HG03521 (cell line): ENCODE results near the gene ATP6V0B.

Experiments used
- ATAC-seq: cut with Tn5 transposase; IDR thresholded peaks from one replicate; pipeline ENCODE4 v1.9.1; 2021; ENCODE audit warnings: mild to moderate bottlenecking, moderate library complexity; ENCODE audit not compliant: unreplicated experiment

The ATP6V0B gene

GRCh38 chr1:43974443-43975248 is at the start of gene ATP6V0B:
Gene ATP6V0B, plus strand, starts transcription at chr1:43974960. Its CDS starts 81 bp downstream, at chr1:43975041.
- ATAC-seq = peak; percentile 53

- ATAC-seq = no peak
Observed at GRCh38 chr1:43925846-43926245, 48.9 kb upstream of the ATP6V0B start.

GRCh38 chr1:43930168-43930948 is 44.4 kb upstream of the ATP6V0B start:
- no peak for ATAC-seq

- ATAC-seq = no peak
Observed at GRCh38 chr1:43930949-43931275, 43.8 kb upstream of the ATP6V0B start.

DNA sequence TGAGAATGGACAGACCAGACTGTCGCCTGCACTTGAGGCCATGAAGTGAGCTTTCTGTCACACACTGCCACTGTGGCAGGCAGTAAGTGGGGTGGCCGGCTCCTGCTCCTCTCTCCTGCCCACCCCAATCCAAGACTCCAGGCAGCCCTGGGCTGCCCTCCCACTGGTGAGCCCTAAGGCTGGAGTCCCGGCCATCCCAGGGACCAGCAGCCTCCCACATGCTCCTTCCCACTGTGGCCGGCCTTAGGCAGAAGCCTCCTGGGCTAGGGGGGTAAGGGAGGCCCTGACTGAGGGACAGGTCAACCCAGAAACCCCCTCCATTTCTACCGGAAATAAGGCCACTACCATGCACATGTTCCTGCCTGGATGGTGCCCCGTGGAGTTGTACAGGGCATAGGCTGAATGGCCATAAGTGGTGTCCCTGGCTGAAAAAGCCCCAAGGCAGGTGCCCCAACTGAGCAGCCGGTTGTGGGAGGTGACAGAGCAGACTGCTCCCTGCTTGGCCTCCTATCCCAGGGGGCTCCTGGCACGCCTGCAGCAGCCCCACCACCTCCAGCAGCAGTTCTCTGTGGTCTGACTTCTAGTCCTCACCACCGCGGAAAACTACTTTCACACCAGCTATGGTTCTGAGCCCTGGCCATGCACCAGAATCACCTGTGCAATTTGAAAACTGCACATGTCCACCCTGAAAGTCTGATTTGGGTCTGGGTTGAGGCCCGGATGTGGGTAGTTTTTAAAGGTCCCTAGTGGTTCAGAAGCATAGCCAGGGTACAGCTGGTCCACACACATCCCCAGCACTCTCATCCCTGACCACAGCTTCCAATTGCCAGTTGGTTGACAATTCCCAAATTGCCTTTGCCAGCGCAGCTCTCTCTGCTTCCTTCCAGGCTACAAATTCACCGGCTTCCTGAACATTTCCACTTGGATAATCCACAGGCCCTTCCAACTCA is 42.8 kb upstream of the ATP6V0B start:
- no peak for ATAC-seq

DNA sequence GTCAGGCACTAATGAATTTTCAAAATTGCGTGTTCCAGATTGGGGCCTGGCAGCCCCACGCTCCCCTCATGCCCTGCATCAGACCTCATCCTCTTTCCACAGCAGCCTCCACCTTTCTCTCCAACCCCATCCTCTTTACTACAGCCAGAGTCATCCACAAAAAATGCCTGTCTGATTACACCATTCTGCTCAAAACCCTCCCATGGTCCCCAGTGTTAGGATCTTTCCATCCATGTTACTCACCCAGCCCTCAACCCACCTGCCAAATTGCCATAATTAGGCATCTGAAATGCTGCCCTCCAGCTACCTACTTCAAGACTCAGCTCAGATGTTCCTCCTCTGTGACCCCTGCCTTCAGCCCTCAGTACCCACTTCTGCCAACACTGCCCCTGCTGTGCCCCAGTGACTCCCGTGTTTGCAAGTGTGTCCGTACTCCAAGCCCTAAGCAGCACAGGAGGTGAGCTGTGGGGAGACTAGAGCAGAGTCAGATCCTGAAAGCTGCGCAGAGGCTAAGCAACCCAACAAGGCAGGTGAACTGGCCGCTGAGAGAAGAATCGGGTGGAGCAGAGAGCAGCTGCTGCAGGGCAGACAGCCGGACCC is 41.9 kb upstream of the ATP6V0B start:
- no peak for ATAC-seq

GRCh38 chr1:43933386-43934100 is 41.2 kb upstream of the ATP6V0B start, which contains the start of gene ARTN:
Gene ARTN, plus strand, starts transcription at chr1:43933801. Its CDS starts 1,856 bp downstream, at chr1:43935657.
- no peak for ATAC-seq

DNA sequence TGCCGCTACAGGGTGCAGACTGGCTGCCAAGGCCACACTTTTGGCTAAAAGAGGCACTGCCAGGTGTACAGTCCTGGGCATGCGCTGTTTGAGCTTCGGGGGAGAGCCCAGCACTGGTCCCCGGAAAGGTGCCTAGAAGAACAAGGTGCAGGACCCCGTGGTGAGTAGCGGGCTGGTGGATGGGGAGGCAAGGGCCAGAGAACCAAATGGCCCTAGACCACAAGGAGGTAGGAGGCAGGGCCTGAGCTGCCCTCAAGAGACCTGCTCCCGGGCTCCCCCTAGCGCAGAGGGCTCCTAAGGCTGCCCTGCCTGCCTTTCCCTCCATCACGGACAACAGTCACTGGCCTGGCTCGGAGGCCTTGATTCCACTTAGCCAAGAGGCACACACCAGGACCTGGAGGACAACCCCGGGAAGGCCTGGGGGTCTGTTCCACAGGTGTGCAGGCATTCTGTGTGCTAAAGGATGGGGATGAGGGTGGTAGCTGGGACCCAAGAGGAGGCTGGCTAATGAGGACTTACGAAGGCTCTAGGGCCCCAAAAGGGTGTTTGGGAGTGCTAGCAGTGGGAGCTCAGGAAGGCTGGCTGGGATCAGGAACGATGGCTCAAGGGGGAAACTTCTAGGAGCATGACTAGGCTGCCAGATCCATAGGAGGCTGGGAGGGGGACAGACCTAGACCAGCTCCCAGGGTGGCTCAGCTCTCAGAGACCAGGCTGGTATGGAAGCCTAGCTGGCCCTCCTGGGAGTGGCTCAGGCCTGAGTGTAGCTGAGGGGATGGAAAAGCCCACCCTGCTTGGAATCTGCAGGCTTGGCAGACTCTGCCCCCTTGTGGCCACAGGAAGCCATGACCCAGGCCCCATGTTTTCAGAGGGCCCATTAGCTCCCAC is 40.4 kb upstream of the ATP6V0B start:
- no peak for ATAC-seq

DNA sequence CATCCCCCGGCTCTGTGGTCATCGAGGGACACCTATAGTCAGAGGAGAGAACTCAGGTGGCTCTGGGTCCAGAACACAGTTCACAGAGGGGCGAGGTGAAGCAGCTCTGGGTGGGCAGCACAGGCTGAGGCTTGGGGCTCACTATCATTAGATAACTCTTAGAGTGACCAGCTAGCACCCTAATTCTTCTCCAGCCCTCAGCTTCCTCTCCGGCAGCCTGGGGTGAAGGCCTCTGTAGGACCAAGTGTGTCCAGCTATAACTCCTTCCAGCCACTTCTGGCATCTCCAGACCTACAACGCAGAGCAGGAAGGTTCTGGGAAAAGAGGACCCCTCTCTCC is 39.8 kb upstream of the ATP6V0B start:
- no peak for ATAC-seq

GRCh38 chr1:43935711-43936427 is 38.9 kb upstream of the ATP6V0B start:
- no peak for ATAC-seq

DNA sequence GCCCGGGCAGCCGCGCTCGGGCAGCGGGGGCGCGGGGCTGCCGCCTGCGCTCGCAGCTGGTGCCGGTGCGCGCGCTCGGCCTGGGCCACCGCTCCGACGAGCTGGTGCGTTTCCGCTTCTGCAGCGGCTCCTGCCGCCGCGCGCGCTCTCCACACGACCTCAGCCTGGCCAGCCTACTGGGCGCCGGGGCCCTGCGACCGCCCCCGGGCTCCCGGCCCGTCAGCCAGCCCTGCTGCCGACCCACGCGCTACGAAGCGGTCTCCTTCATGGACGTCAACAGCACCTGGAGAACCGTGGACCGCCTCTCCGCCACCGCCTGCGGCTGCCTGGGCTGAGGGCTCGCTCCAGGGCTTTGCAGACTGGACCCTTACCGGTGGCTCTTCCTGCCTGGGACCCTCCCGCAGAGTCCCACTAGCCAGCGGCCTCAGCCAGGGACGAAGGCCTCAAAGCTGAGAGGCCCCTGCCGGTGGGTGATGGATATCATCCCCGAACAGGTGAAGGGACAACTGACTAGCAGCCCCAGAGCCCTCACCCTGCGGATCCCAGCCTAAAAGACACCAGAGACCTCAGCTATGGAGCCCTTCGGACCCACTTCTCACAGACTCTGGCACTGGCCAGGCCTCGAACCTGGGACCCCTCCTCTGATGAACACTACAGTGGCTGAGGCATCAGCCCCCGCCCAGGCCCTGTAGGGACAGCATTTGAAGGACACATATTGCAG is 38.2 kb upstream of the ATP6V0B start:
- no peak for ATAC-seq

- ATAC-seq = no peak
Observed at GRCh38 chr1:43937179-43937865, 37.4 kb upstream of the ATP6V0B start.

DNA sequence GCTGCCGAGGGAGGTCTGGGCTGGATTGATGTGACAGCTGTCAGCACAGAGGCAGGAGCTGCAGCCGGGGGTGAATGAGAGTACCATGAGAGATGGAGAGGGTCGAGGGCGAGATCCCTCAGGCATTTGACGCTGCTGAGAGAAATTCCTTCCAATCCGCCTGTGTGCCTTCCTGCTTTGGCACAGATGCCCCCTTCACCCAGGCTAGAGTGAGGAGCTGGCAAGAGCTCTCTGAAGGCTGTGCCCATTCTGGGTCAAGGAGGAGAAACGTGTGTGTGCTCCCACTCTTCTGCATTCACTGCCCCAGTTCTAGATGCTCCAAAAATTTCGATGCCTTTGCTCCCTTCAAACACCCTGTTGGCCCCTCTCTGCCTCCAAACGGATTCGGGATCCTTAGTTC is 36.4 kb upstream of the ATP6V0B start:
- ATAC-seq = no peak

- no peak for ATAC-seq
Observed at GRCh38 chr1:43938892-43939587, 35.7 kb upstream of the ATP6V0B start.

DNA sequence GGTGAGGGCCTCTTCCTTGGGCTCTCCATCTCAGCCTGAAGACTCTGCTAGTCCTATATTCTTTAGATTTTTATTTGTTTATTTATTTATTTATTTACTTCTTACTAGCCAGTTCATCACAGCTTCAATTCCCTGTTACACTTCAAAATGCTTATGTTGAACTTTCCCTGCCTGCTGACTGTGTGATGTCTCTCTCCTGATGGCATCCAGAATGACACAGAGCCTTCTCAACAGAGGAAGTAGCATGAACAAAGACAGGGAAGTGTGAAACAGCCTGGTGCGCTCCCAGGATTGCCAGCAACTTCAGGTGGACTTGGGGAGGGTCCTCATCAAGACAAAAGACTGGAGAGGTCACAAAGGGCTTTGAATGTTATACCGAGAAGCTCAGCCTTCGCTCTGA is 32.3 kb upstream of the ATP6V0B start:
- no peak for ATAC-seq

DNA sequence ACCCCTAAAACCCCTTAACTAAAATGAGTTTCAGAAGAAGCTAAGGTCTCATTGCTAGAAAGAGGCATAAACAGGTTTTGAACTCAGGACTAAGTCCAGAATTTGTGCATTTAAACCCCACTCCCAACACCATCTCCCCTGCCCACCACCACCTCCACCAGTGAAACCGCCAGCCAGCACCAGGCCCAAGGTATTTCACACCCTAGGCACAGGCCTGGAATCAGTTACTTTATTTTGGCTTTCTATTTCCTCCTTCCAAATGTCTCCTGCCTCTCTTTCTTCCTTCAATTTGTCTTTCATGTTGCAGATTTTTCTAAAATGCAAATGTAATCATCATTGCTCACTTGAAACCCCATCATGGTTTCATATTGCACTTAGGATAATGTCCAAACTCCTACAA is 29.9 kb upstream of the ATP6V0B start:
- no peak for ATAC-seq
